ENCODE measurements around the gene GDPD5.

The GDPD5 gene

DNA sequence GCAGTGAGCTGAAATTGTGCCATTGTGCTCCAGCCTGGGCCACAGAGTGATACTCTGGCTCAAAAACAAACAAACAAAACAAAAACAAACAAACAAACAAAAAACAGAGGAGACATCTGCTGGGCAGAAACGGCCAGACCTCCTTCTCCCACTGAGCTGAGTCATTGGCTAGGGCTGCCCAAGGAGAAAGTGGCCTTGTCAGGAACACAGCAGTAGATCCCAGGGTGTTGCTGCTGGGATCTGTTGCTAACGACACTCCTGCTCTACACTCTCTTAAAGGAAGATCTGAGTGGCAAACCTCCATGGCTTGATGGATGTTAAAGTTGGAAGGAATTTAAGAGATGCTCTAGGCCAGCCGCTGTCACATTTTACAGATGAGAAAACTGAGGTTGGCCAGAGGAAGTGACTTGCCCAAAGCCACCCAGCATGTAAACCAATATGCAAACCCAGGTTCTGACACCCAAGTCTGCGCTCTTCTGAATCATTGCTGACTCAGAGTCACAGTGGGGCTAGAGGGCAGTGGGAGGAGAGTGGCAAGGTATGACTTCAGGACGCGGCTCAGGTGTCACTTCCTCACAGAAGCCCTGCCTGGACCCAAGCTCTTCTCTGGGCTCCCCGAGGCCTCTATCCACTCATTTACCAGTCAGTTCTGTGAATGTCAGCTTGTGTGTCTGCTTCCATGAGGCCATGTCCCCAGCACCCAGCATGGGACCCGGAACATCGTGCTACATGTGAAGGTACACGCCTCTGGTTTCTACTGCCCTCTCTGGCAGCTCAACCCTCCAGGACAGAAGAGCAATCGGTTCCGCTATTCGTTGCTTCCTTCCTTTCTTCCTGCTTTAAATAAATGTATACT, 11.3 kb upstream of the GDPD5 start:
- in situ Hi-C loops (cut with HindIII; ENCODE audit: low sequenced_read_pairs), result no loop called here

- in situ Hi-C loops (cut with HindIII; ENCODE audit: low sequenced_read_pairs), result no loop called here
Observed at GRCh38 chr11:75535071-75535470, 9.3 kb upstream of the GDPD5 start.

GRCh38 chr11:75534259-75535069, 8.7 kb upstream of the GDPD5 start:
- in situ Hi-C loops (cut with HindIII; ENCODE audit: low sequenced_read_pairs), result loop anchor here (5.0 kb wide), 1 partner anchor 197 kb away; no protein-coding TSS in a partner anchor

DNA sequence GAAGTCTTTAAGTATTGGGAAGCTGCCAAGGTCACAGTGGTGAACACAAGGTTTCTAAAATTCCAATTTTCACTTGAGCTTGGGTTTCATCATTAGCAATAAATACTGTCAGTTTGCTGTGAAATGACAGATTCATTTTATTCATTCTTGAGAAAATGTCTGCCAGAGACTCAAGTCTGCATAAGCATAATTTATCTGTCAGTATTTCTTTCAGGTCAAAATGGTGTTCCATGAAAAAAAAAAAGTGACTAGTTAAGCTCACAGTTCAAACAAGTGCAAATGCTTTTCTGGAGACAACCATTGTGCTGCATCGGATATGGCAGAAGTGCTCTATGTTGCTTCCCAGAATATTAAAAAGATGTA, 8.1 kb upstream of the GDPD5 start:
- in situ Hi-C loops (cut with HindIII; ENCODE audit: low sequenced_read_pairs), result loop anchor here (5.0 kb wide), 1 partner anchor 197 kb away; no protein-coding TSS in a partner anchor

GRCh38 chr11:75532200-75533048, 6.7 kb upstream of the GDPD5 start:
- in situ Hi-C loops (cut with HindIII; ENCODE audit: low sequenced_read_pairs), result loop anchor here (5.0 kb wide), 1 partner anchor 195 kb away; no protein-coding TSS in a partner anchor

DNA sequence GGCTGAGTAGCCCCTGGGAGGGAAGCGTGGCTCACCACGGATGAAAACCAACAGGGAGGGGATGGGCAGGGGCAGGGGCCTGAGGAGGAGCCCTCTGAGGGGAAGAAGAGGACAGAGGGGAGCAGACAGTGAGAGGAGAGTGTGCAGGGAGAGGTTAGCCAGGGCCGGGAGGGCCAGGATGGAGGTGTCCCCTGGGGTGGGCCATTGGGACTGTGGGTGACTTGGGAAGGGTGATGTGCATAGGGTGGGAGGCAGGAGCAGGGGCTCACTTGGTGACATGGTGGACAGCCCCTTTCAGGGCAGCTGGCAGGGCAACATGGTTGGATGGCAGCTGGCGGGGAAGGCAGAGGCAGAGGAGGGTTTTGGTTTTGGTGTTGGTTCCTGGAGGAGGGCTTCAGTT, 5.6 kb upstream of the GDPD5 start:
- in situ Hi-C loops (cut with HindIII; ENCODE audit: low sequenced_read_pairs), result loop anchor here (5.0 kb wide), 1 partner anchor 194 kb away; no protein-coding TSS in a partner anchor

DNA sequence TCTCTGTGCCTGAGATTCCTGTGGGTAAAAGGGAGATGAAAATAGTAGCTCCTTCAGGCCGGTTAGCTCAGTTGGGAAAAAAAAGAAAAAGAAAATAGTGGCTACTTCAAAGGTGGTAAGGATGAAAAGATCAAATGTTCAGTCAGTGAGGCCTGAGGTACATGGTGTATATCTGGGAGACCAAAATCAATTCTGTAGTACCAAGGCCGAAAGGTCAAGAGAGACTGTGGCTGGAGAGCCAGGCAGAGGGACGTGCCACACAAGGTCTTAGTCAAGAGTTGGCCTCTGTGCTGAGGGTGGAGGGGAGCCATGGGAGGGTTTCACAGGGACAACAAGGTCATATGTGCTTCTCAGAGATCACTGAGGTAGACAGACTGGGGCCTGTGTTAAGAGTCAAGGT, 4.8 kb upstream of the GDPD5 start:
- in situ Hi-C loops (cut with HindIII; ENCODE audit: low sequenced_read_pairs), result loop anchor here (5.0 kb wide), 1 partner anchor 193 kb away; no protein-coding TSS in a partner anchor

- in situ Hi-C loops (cut with HindIII; ENCODE audit: low sequenced_read_pairs), result no loop called here
Observed at GRCh38 chr11:75527938-75528735, 2.4 kb upstream of the GDPD5 start.

- in situ Hi-C loops (cut with HindIII; ENCODE audit: low sequenced_read_pairs), result no loop called here
Observed at GRCh38 chr11:75527130-75527529, 1.4 kb upstream of the GDPD5 start.

DNA sequence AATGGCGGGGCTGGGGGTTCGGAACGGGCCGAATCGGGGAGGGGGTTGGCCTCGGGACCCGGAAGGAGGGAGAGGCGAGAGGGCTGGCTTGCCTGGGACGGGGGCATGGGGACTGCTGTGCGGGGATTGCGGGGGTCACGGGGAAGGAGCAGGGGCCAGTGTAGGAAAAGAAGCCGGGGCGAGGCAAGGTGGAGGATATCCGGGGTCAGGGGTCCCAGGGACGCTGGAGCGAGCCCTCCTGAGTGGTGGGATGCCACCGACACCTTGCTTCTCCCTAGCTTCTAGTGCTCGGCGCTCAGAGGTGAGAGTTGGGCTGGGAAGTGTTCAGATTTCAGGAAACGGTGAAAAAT, 426 bp upstream of the GDPD5 start:
- in situ Hi-C loops (cut with HindIII; ENCODE audit: low sequenced_read_pairs), result no loop called here

DNA sequence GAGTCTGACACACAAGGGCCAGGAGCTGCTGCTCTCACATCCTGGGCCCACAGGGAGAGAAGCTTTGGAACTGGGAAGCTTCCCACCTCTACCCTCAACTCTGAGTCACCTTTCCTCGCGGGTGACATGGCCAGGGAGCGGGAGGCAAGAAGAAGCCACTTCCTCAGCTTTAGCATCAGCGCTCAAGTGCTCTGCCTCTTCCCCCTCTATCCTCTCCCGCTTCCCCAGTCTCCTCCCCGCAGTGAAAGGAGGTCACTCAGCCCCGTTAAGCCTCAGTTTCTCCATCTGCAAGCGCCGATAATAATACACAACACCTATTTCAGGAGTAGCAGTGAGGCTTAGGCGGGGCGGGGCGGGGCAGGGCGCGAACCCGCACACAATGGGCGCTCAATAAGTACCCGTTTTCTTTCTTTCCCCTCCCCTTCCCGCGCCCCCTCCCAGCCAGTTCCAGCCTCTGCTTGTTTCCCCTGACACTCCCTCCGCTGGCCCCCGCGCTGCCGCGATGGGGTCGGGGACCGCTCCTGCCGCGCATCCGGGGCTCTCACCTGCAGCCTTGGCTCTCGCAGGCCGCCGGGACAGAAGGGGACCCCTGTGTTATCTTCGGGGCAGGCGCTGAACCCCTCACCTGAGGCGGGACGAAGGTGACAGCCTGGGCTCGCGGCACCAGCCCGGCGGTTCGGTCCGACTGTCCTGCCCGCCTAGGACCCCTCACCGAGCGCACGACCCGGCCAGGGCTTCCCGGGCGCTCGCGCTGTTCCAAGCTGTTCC, 892 bp downstream of the GDPD5 start:
- in situ Hi-C loops (cut with HindIII; ENCODE audit: low sequenced_read_pairs), result loop anchor here (5.0 kb wide), 6 partner anchors 38 to 253 kb away; no protein-coding TSS in a partner anchor

DNA sequence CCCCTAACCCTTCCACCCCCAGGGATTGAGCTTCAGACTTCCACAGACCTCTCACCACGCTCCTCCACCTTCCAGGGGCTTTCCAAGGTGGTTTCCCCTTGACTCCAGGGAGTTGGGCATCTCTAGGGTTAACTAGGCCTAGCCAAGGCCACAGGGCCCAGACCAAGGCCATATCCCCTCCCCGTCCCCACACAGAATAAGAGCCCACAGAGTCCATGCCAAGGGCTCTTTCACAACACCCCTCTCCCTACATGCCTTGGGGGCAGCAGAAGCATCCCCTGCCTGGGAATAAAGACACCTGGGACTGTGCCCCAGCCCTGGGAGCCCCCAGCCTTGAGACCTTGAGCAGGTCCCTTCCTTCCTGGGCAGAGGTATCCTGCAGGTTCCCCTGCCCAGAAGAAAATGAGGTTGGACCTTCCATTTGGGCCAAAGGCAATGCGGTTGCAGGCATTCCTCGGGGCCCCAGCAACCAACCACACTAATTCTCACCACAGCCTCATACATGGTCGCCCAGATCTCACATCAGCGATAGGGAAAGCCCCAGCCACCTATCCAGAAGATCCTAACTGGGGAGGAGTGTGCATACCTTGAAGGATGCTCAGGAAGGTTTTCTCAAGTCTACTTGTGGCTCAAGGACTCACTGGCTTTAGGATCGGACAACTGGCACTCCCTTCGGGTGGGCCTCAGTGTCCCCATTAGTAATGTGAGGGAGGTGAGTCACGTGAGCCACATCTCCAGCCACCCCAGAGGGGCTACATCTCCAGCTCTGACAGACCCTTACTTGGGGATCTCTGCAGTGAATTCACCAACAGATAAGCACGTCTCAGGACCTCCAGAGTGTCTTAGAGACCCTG, 1.7 kb downstream of the GDPD5 start:
- in situ Hi-C loops (cut with HindIII; ENCODE audit: low sequenced_read_pairs), result loop anchor here (5.0 kb wide), 6 partner anchors 37 to 252 kb away; no protein-coding TSS in a partner anchor

- in situ Hi-C loops (cut with HindIII; ENCODE audit: low sequenced_read_pairs), result loop anchor here (5.0 kb wide), 6 partner anchors 36 to 251 kb away; no protein-coding TSS in a partner anchor
Observed at GRCh38 chr11:75523189-75523588, 2.6 kb downstream of the GDPD5 start.

DNA sequence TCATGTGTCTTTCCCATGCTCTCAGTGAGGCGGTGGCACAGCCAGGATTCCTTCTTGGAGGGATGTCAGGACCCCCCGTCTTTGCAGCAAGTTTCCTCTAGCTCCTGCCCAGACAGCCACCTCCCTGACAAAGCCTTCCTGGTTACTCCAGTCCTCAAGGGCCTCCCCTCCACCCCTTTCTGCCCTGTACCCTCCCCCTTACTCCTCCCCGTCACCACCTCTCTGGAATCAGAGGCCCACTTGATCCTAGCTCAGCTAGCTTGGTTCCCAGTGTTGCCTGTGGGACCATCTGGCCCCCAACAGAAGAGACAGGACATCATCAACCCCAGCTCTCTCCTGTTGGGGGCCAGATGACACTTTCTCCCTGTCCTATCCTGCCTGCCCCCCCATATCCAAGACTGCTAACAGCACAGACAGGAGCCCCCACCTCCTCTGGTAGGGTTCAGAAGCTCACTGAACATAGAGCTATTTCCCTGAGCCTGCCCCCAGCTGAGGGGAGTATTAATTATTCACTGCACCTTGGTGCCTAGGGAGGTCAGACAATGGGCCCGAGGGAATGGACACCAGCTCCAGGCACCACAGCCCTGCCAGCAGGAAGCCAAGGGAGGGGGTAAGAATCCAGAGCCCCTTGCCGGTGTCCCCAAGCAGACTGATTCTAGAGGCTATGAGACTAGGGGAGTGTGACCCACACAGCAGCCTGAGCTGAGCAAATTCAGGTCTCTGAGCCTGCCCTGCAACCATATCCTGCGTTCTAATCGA, 3.3 kb downstream of the GDPD5 start:
- in situ Hi-C loops (cut with HindIII; ENCODE audit: low sequenced_read_pairs), result loop anchor here (5.0 kb wide), 6 partner anchors 35 to 250 kb away; no protein-coding TSS in a partner anchor

GRCh38 chr11:75520688-75521087, 5.1 kb downstream of the GDPD5 start:
- in situ Hi-C loops (cut with HindIII; ENCODE audit: low sequenced_read_pairs), result loop anchor here (5.0 kb wide), 6 partner anchors 33 to 248 kb away; no protein-coding TSS in a partner anchor

GRCh38 chr11:75518771-75519653, 6.7 kb downstream of the GDPD5 start:
- in situ Hi-C loops (cut with HindIII; ENCODE audit: low sequenced_read_pairs), result no loop called here

All from endothelial cell of hepatic sinusoid (primary cell).